Astrocyte of the cerebellum (primary cell): ENCODE results near the gene HAND1.

Source experiments
- DNase-seq: peaks from one replicate; pipeline ENCODE4 v3.0.0-alpha.2; 2011; ENCODE audit warnings: low read depth
- H3K4me3 ChIP-seq: 2 replicates; pipeline ENCODE4 v1.5.1; 2011; ENCODE audit warnings: mild to moderate bottlenecking, low read depth, low read length, moderate library complexity
- CTCF ChIP-seq: IDR thresholded peaks from 2 replicates; pipeline ENCODE4 v1.5.1; 2012; ENCODE audit warnings: low read length, low read depth, moderate library complexity, mild to moderate bottlenecking; ENCODE audit errors: missing control alignments
- in situ Hi-C: cut with HindIII; loops from 2 replicates; pipeline ENCODE4 v1.10.0; 2017; ENCODE audit warnings: low sequenced_read_pairs

The HAND1 gene

GRCh38 chr5:154485850-154486426 lies 7.9 kb upstream of the HAND1 start:
- in situ Hi-C loops = no loop called here
- TF ChIP-seq CTCF = no peak
- H3K4me3 ChIP-seq = no peak overlapping the region
- DNase-seq = no peak

- TF ChIP-seq CTCF = no peak
- no peak for DNase-seq
- no peak overlapping the region for H3K4me3 ChIP-seq
- in situ Hi-C loops = no loop called here
These were observed 7.1 kb upstream of the HAND1 start for GRCh38 chr5:154485096-154485491.

GRCh38 chr5:154484393-154485095 lies 6.5 kb upstream of the HAND1 start:
- DNase-seq = no peak
- TF ChIP-seq CTCF = no peak
- in situ Hi-C loops = no loop called here
- no peak overlapping the region for H3K4me3 ChIP-seq

GRCh38 chr5:154483654-154484392 lies 5.8 kb upstream of the HAND1 start:
- TF ChIP-seq CTCF = no peak
- no peak overlapping the region for H3K4me3 ChIP-seq
- in situ Hi-C loops = no loop called here
- DNase-seq = no peak

- TF ChIP-seq CTCF = no peak
- no peak for DNase-seq
- in situ Hi-C loops = no loop called here
- H3K4me3 ChIP-seq = no peak overlapping the region
These were observed 4.8 kb upstream of the HAND1 start for GRCh38 chr5:154482528-154483449.
